ENCODE data around the gene OR2F1. TPM values are rescaled to one million over a fixed set of nuclear protein-coding genes. Genes with fewer than 3 reads are reported as not detected.

OR2F1 gene
- total and polyA plus RNA-seq, 8 donors = 0.18 TPM; not detected in 7

- no peak for TF ChIP-seq POLR2AphosphoS5 (IDR thresholded peaks at IDR 0.05)
- TF ChIP-seq, protein P1, sequence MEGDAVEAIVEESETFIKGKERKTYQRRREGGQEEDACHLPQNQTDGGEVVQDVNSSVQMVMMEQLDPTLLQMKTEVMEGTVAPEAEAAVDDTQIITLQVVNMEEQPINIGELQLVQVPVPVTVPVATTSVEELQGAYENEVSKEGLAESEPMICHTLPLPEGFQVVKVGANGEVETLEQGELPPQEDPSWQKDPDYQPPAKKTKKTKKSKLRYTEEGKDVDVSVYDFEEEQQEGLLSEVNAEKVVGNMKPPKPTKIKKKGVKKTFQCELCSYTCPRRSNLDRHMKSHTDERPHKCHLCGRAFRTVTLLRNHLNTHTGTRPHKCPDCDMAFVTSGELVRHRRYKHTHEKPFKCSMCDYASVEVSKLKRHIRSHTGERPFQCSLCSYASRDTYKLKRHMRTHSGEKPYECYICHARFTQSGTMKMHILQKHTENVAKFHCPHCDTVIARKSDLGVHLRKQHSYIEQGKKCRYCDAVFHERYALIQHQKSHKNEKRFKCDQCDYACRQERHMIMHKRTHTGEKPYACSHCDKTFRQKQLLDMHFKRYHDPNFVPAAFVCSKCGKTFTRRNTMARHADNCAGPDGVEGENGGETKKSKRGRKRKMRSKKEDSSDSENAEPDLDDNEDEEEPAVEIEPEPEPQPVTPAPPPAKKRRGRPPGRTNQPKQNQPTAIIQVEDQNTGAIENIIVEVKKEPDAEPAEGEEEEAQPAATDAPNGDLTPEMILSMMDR (IDR thresholded peaks at IDR 0.05) = no peak
- TF ChIP-seq POLR2A (IDR thresholded peaks at IDR 0.05) = no peak
- no peak for TF ChIP-seq EP300 (IDR thresholded peaks at IDR 0.05)
- no peak overlapping the region for H3K27ac ChIP-seq
- H3K9me3 ChIP-seq = no peaks in the 10 kb centered on the region
- H3K4me3 ChIP-seq = no peak overlapping the region
- peaks cover 0 to 4% (median 2%) of the 10 kb centered on the region in 4 donors for H3K4me1 ChIP-seq
- H3K27me3 ChIP-seq = no peaks in the 10 kb centered on the region
- H3K36me3 ChIP-seq = no peaks in the 10 kb centered on the region
- no peak for DNase-seq
- intact Hi-C loops (cut with DNase I; ENCODE audit: low total_unique reads) = loop anchor here (10.0 kb wide), 1 partner anchor 63 kb away; no protein-coding TSS in a partner anchor
- 60 to 81% (median 78%) methylated on average over 5 of the region's 5 CpGs for WGBS, 5 donors
Measured at GRCh38 chr7:143908120-143908519, 46.5 kb upstream of the OR2F1 start.

GRCh38 chr7:143909863-143910262 is 44.8 kb upstream of the OR2F1 start:
- peaks cover 0 to 4% (median 0%) of the 10 kb centered on the region in 4 donors for H3K4me1 ChIP-seq
- no peaks in the 10 kb centered on the region for H3K27me3 ChIP-seq
- no peak overlapping the region for H3K27ac ChIP-seq
- 78 to 88% (median 81%) methylated on average over 3 of the region's 3 CpGs for WGBS, 5 donors
- no peaks in the 10 kb centered on the region for H3K9me3 ChIP-seq
- TF ChIP-seq EP300 (IDR thresholded peaks at IDR 0.05) (no peak), POLR2AphosphoS5 (IDR thresholded peaks at IDR 0.05) (no peak), POLR2A (IDR thresholded peaks at IDR 0.05) (no peak)
- TF ChIP-seq, protein P1 (IDR thresholded peaks at IDR 0.05) = no peak
- no peak for DNase-seq
- H3K36me3 ChIP-seq = no peaks in the 10 kb centered on the region
- H3K4me3 ChIP-seq = no peak overlapping the region
- intact Hi-C loops (cut with DNase I; ENCODE audit: low total_unique reads) = loop anchor here (10.0 kb wide), 1 partner anchor 65 kb away; no protein-coding TSS in a partner anchor

DNA sequence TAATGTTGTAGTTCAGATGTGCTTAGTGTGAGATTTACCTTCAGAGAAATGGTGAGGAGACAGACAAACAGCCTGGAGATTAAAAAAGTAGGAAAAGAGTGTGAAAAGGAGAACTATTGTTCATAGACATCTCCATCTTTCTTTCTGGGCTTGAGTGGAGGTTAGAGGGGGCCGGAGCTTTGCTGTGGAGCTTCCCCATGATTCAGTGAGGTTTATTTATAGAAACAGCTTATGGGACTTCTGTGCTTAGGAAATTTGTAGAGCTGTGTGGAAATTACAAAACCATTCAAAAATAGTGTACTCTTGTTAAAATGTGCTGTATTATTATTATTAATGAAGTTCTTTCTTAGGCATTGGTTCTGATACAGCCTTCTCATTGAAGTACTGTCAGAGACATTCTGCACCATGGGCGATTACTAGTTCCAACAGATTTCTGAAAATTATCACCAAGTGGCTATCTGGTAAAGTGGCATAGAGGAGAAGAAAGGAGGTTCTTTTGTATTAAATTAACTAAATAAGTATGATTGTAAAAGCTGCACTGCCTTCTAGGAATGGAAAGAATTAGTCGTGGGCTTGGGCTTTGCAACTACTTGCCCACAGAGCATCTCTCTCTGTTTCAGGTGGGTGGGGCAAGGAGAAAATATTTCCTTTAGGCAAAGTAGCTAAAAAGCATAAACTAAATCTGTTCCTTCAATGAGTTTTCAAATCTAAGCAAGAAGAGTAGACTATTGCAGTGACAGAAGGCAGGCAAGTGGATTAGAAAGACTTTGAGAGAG is 44.0 kb upstream of the OR2F1 start:
- no peaks in the 10 kb centered on the region for H3K9me3 ChIP-seq
- DNase-seq = no peak
- H3K4me1 ChIP-seq = peaks cover 0 to 4% (median 0%) of the 10 kb centered on the region in 4 donors
- TF ChIP-seq, protein P1 (IDR thresholded peaks at IDR 0.05) = no peak
- TF ChIP-seq EP300 (IDR thresholded peaks at IDR 0.05) (no peak), POLR2A (IDR thresholded peaks at IDR 0.05) (no peak), POLR2AphosphoS5 (IDR thresholded peaks at IDR 0.05) (no peak)
- H3K4me3 ChIP-seq = no peak overlapping the region
- 73 to 81% (median 74%) methylated on average over 3 of the region's 3 CpGs for WGBS, 5 donors
- no peak overlapping the region for H3K27ac ChIP-seq
- H3K36me3 ChIP-seq = no peaks in the 10 kb centered on the region
- H3K27me3 ChIP-seq = no peaks in the 10 kb centered on the region
- intact Hi-C loops (cut with DNase I; ENCODE audit: low total_unique reads) = no loop called here

DNA sequence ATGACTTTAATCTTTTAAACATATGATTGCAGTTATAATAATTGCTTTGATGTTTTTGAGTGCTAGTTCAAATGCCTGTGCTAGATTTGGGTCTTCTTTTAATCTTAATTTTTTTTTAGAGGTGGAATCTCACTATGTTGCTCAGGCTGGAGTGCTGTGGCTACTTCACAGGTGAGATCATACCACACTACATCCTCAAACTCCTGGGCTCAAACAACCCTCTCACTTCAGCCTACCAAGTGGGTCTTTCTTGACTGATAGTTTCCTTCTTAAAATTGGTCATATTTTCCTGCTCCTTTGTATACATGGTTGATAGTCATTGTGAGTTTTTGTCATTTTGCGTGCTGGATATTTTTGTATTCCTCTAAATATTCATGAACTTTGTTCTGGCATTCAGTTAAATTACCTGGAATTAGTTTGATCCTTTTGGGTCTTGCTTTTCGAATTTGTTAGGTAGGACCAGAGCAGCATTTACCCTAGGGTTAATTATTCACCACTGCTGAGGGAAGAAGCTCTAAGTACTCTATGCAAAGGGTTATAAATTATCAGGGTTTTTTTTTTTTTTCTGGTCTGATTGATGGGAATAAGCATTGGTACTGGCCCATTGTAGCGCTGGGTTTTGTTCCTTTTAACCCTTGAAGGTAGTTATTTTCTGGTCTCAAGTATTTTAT is 40.6 kb upstream of the OR2F1 start:
- no peaks in the 10 kb centered on the region for H3K27me3 ChIP-seq
- 35 to 67% (median 58%) methylated on average over 3 of the region's 3 CpGs for WGBS, 5 donors

More for the DNA sequence above, 40.6 kb upstream of the OR2F1 start:
- Histone ChIP-seq H3K4me3 (no peak overlapping the region), H3K9me3 (no peaks in the 10 kb centered on the region), H3K27ac (no peak overlapping the region), H3K4me1 (no peaks in the 10 kb centered on the region), H3K36me3 (no peaks in the 10 kb centered on the region)
- intact Hi-C loops (cut with DNase I; ENCODE audit: low total_unique reads) = no loop called here
- DNase-seq = no peak
- TF ChIP-seq POLR2A (IDR thresholded peaks at IDR 0.05) (no peak), POLR2AphosphoS5 (IDR thresholded peaks at IDR 0.05) (no peak), EP300 (IDR thresholded peaks at IDR 0.05) (no peak)
- TF ChIP-seq, protein P1 (IDR thresholded peaks at IDR 0.05) = no peak
